ENCODE results near the gene EFCAB8.

The EFCAB8 gene

GRCh38 chr20:32925481-32926196, 66.9 kb downstream of the EFCAB8 start:
- no peak overlapping the region for H3K4ac ChIP-seq (ENCODE audit: low read depth, low read length)
- WGBS (ENCODE audit: extremely low coverage, insufficient coverage, insufficient read length): no CpG with 5 or more reads among the region's 17 CpGs
- H2AFZ ChIP-seq (ENCODE audit: insufficient read depth, low read length, poor library complexity): no peak overlapping the region
- no peak overlapping the region for H2BK5ac ChIP-seq (ENCODE audit: low read depth, low read length, poor library complexity)
- no peak overlapping the region for H4K91ac ChIP-seq (ENCODE audit: low read depth, low read length)
- H3K4me2 ChIP-seq (ENCODE audit: low read length): no peak overlapping the region
- no peak overlapping the region for H3K14ac ChIP-seq (ENCODE audit: low read length)
- no peaks in the 10 kb centered on the region for H3K36me3 ChIP-seq (ENCODE audit: control insufficient read depth in 1 of 2, insufficient read depth in 2 of 2, low read length in 2 of 2)
- H3K23ac ChIP-seq (ENCODE audit: low read length): no peak overlapping the region
- no peak overlapping the region for H2BK120ac ChIP-seq (ENCODE audit: insufficient read depth, low read length, poor library complexity)
- peak overlapping the region; percentile 43 for H3K4me3 ChIP-seq (ENCODE audit: low read depth, low read length)
- H3K4me1 ChIP-seq (ENCODE audit: control insufficient read depth in 1 of 2, insufficient read depth in 2 of 2, low read length in 2 of 2): no peaks in the 10 kb centered on the region
- H3K18ac ChIP-seq (ENCODE audit: low read length): no peak overlapping the region
- no peak overlapping the region for H4K12ac ChIP-seq (ENCODE audit: low read depth, low read length)
- no peak overlapping the region for H3K9ac ChIP-seq (ENCODE audit: low read length)
- H3K79me1 ChIP-seq (ENCODE audit: low read length): no peaks in the 10 kb centered on the region
- no peak overlapping the region for H4K8ac ChIP-seq (ENCODE audit: low read depth, low read length)
- no peaks in the 10 kb centered on the region for H3K79me2 ChIP-seq (ENCODE audit: control insufficient read depth, insufficient read depth, low read length, poor library complexity)
- H2BK12ac ChIP-seq (ENCODE audit: low read length): no peak overlapping the region
- H3K9me3 ChIP-seq (ENCODE audit: insufficient read depth, low read depth, low read length): no peaks in the 10 kb centered on the region
- no peaks in the 10 kb centered on the region for H3K27me3 ChIP-seq (ENCODE audit: insufficient read depth, low read length)
- peak in 1 of 2 donors; percentile 14 for DNase-seq
- H3K27ac ChIP-seq (ENCODE audit: low read depth, low read length): no peak overlapping the region
- H2AK5ac ChIP-seq (ENCODE audit: low read length): no peak overlapping the region

GRCh38 chr20:32929162-32929561, 70.4 kb downstream of the EFCAB8 start:
- Histone ChIP-seq H2BK12ac (ENCODE audit: low read length) (no peak overlapping the region), H4K91ac (ENCODE audit: low read depth, low read length) (no peak overlapping the region), H3K14ac (ENCODE audit: low read length) (no peak overlapping the region), H3K27me3 (ENCODE audit: insufficient read depth, low read length) (no peaks in the 10 kb centered on the region), H4K12ac (ENCODE audit: low read depth, low read length) (no peak overlapping the region), H3K18ac (ENCODE audit: low read length) (no peak overlapping the region), H2AFZ (ENCODE audit: insufficient read depth, low read length, poor library complexity) (no peak overlapping the region), H3K4me1 (ENCODE audit: control insufficient read depth in 1 of 2, insufficient read depth in 2 of 2, low read length in 2 of 2) (no peaks in the 10 kb centered on the region), H3K4me3 (ENCODE audit: low read depth, low read length) (no peak overlapping the region), H2BK5ac (ENCODE audit: low read depth, low read length, poor library complexity) (no peak overlapping the region), H3K4me2 (ENCODE audit: low read length) (no peak overlapping the region), H3K4ac (ENCODE audit: low read depth, low read length) (no peak overlapping the region), H2BK120ac (ENCODE audit: insufficient read depth, low read length, poor library complexity) (no peak overlapping the region), H3K79me1 (ENCODE audit: low read length) (no peaks in the 10 kb centered on the region), H3K27ac (ENCODE audit: low read depth, low read length) (no peak overlapping the region), H3K9ac (ENCODE audit: low read length) (no peak overlapping the region), H3K23ac (ENCODE audit: low read length) (no peak overlapping the region), H2AK5ac (ENCODE audit: low read length) (no peak overlapping the region), H4K8ac (ENCODE audit: low read depth, low read length) (no peak overlapping the region), H3K9me3 (ENCODE audit: insufficient read depth, low read depth, low read length) (no peaks in the 10 kb centered on the region), H3K36me3 (ENCODE audit: control insufficient read depth in 1 of 2, insufficient read depth in 2 of 2, low read length in 2 of 2) (no peaks in the 10 kb centered on the region), H3K79me2 (ENCODE audit: control insufficient read depth, insufficient read depth, low read length, poor library complexity) (no peaks in the 10 kb centered on the region)
- WGBS (ENCODE audit: extremely low coverage, insufficient coverage, insufficient read length): no CpG with 5 or more reads among the region's 3 CpGs
- no peak for DNase-seq

- H2BK5ac ChIP-seq (ENCODE audit: low read depth, low read length, poor library complexity): no peak overlapping the region
- no CpG with 5 or more reads among the region's 10 CpGs for WGBS (ENCODE audit: extremely low coverage, insufficient coverage, insufficient read length)
- no peak overlapping the region for H3K27ac ChIP-seq (ENCODE audit: low read depth, low read length)
- H3K4me3 ChIP-seq (ENCODE audit: low read depth, low read length): no peak overlapping the region
- no peaks in the 10 kb centered on the region for H3K27me3 ChIP-seq (ENCODE audit: insufficient read depth, low read length)
- H4K12ac ChIP-seq (ENCODE audit: low read depth, low read length): no peak overlapping the region
- no peak overlapping the region for H2BK120ac ChIP-seq (ENCODE audit: insufficient read depth, low read length, poor library complexity)
- H4K91ac ChIP-seq (ENCODE audit: low read depth, low read length): no peak overlapping the region
- H3K79me1 ChIP-seq (ENCODE audit: low read length): no peaks in the 10 kb centered on the region
- no peaks in the 10 kb centered on the region for H3K79me2 ChIP-seq (ENCODE audit: control insufficient read depth, insufficient read depth, low read length, poor library complexity)
- H3K9ac ChIP-seq (ENCODE audit: low read length): no peak overlapping the region
- no peak overlapping the region for H4K8ac ChIP-seq (ENCODE audit: low read depth, low read length)
- H3K4me2 ChIP-seq (ENCODE audit: low read length): no peak overlapping the region
- no peak overlapping the region for H3K23ac ChIP-seq (ENCODE audit: low read length)
- H3K4ac ChIP-seq (ENCODE audit: low read depth, low read length): no peak overlapping the region
- H3K9me3 ChIP-seq (ENCODE audit: insufficient read depth, low read depth, low read length): no peaks in the 10 kb centered on the region
- no peak overlapping the region for H2BK12ac ChIP-seq (ENCODE audit: low read length)
- no peak overlapping the region for H2AK5ac ChIP-seq (ENCODE audit: low read length)
- no peak overlapping the region for H3K18ac ChIP-seq (ENCODE audit: low read length)
- no peaks in the 10 kb centered on the region for H3K4me1 ChIP-seq (ENCODE audit: control insufficient read depth in 1 of 2, insufficient read depth in 2 of 2, low read length in 2 of 2)
- H2AFZ ChIP-seq (ENCODE audit: insufficient read depth, low read length, poor library complexity): no peak overlapping the region
- no peak for DNase-seq
- H3K36me3 ChIP-seq (ENCODE audit: control insufficient read depth in 1 of 2, insufficient read depth in 2 of 2, low read length in 2 of 2): no peaks in the 10 kb centered on the region
- no peak overlapping the region for H3K14ac ChIP-seq (ENCODE audit: low read length)
Measured at GRCh38 chr20:32930181-32930580, 71.5 kb downstream of the EFCAB8 start.

- no peak overlapping the region for H2BK12ac ChIP-seq (ENCODE audit: low read length)
- no peak overlapping the region for H4K91ac ChIP-seq (ENCODE audit: low read depth, low read length)
- H3K9me3 ChIP-seq (ENCODE audit: insufficient read depth, low read depth, low read length): no peaks in the 10 kb centered on the region
- no peak overlapping the region for H4K12ac ChIP-seq (ENCODE audit: low read depth, low read length)
- no peak overlapping the region for H3K18ac ChIP-seq (ENCODE audit: low read length)
- DNase-seq: no peak
- no peaks in the 10 kb centered on the region for H3K4me1 ChIP-seq (ENCODE audit: control insufficient read depth in 1 of 2, insufficient read depth in 2 of 2, low read length in 2 of 2)
- H3K27ac ChIP-seq (ENCODE audit: low read depth, low read length): no peak overlapping the region
- H3K9ac ChIP-seq (ENCODE audit: low read length): no peak overlapping the region
- H3K79me2 ChIP-seq (ENCODE audit: control insufficient read depth, insufficient read depth, low read length, poor library complexity): no peaks in the 10 kb centered on the region
- H3K36me3 ChIP-seq (ENCODE audit: control insufficient read depth in 1 of 2, insufficient read depth in 2 of 2, low read length in 2 of 2): no peaks in the 10 kb centered on the region
- no peak overlapping the region for H2BK5ac ChIP-seq (ENCODE audit: low read depth, low read length, poor library complexity)
- no peaks in the 10 kb centered on the region for H3K27me3 ChIP-seq (ENCODE audit: insufficient read depth, low read length)
- no peak overlapping the region for H3K4me2 ChIP-seq (ENCODE audit: low read length)
- no peak overlapping the region for H2BK120ac ChIP-seq (ENCODE audit: insufficient read depth, low read length, poor library complexity)
- no peak overlapping the region for H4K8ac ChIP-seq (ENCODE audit: low read depth, low read length)
- H3K4me3 ChIP-seq (ENCODE audit: low read depth, low read length): no peak overlapping the region
- H3K4ac ChIP-seq (ENCODE audit: low read depth, low read length): no peak overlapping the region
- H3K79me1 ChIP-seq (ENCODE audit: low read length): no peaks in the 10 kb centered on the region
- no peak overlapping the region for H2AK5ac ChIP-seq (ENCODE audit: low read length)
- H3K23ac ChIP-seq (ENCODE audit: low read length): no peak overlapping the region
- no peak overlapping the region for H3K14ac ChIP-seq (ENCODE audit: low read length)
- WGBS (ENCODE audit: extremely low coverage, insufficient coverage, insufficient read length): no CpG with 5 or more reads among the region's 5 CpGs
- no peak overlapping the region for H2AFZ ChIP-seq (ENCODE audit: insufficient read depth, low read length, poor library complexity)
Measured at GRCh38 chr20:32930701-32931100, 72.0 kb downstream of the EFCAB8 start.
